HL-60 (cell line): ENCODE data around the gene GNLY.

Experiments
- DNase-seq, 2 experiments: peaks; one replicate each; pipeline ENCODE4 v3.0.0-alpha.2; 2010 to 2020; ENCODE audit warnings: low read depth in 1 of 2, low spot score in 1 of 2
- H3K27ac ChIP-seq: fragments of 250-450 bp; sonication (Bioruptor Pico); replicated peaks from 2 replicates; pipeline ENCODE4 v1.5.1; 2020; ENCODE audit warnings: mild to moderate bottlenecking, moderate library complexity
- H3K27me3 ChIP-seq: fragments of 250-450 bp; sonication (Bioruptor Pico); 2 replicates; pipeline ENCODE4 v1.5.1; 2021; ENCODE audit warnings: mild to moderate bottlenecking, moderate library complexity; ENCODE audit not compliant: insufficient read depth, poor library complexity, severe bottlenecking
- H3K4me3 ChIP-seq: replicated peaks from 2 replicates; pipeline ENCODE4 v1.5.1; 2011; ENCODE audit warnings: mild to moderate bottlenecking, control low read depth, low read length; ENCODE audit not compliant: insufficient read depth
- GABPA ChIP-seq: IDR thresholded peaks from 2 replicates; pipeline ENCODE4 v1.6.1; 2012; ENCODE audit warnings: low read depth
- POLR2AphosphoS5 ChIP-seq: IDR thresholded peaks from 2 replicates; pipeline ENCODE4 v1.6.1; 2012; ENCODE audit warnings: low read depth
- REST ChIP-seq: IDR thresholded peaks from 2 replicates; pipeline ENCODE4 v1.6.1; 2012; ENCODE audit warnings: low read depth; ENCODE audit not compliant: insufficient replicate concordance
- SPI1 ChIP-seq: IDR thresholded peaks from 2 replicates; pipeline ENCODE4 v1.6.1; 2012; ENCODE audit warnings: low read depth, mild to moderate bottlenecking, borderline replicate concordance
- TF ChIP-seq, protein P1 (sequence below): IDR thresholded peaks from one replicate; pipeline ENCODE4 v1.5.1; 2011; ENCODE audit warnings: low read length, control low read depth, inconsistent platforms; ENCODE audit not compliant: insufficient read depth

The GNLY gene

GRCh38 chr2:85647823-85648526, 46.2 kb upstream of the GNLY start:
- TF ChIP-seq, protein P1, sequence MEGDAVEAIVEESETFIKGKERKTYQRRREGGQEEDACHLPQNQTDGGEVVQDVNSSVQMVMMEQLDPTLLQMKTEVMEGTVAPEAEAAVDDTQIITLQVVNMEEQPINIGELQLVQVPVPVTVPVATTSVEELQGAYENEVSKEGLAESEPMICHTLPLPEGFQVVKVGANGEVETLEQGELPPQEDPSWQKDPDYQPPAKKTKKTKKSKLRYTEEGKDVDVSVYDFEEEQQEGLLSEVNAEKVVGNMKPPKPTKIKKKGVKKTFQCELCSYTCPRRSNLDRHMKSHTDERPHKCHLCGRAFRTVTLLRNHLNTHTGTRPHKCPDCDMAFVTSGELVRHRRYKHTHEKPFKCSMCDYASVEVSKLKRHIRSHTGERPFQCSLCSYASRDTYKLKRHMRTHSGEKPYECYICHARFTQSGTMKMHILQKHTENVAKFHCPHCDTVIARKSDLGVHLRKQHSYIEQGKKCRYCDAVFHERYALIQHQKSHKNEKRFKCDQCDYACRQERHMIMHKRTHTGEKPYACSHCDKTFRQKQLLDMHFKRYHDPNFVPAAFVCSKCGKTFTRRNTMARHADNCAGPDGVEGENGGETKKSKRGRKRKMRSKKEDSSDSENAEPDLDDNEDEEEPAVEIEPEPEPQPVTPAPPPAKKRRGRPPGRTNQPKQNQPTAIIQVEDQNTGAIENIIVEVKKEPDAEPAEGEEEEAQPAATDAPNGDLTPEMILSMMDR = no peak
- TF ChIP-seq SPI1 (peak; percentile 84), POLR2AphosphoS5 (0 out of 2 replicates have a peak, but pooled peaks have one; percentile 31)
- no peak overlapping the region for H3K4me3 ChIP-seq
- peak in 1 of 2 experiments; percentile 56 for DNase-seq
- H3K27me3 ChIP-seq = no peaks in the 10 kb centered on the region
- 0 out of 2 replicates have a peak overlapping the region, but pooled peaks have one; percentile 25 for H3K27ac ChIP-seq

DNA sequence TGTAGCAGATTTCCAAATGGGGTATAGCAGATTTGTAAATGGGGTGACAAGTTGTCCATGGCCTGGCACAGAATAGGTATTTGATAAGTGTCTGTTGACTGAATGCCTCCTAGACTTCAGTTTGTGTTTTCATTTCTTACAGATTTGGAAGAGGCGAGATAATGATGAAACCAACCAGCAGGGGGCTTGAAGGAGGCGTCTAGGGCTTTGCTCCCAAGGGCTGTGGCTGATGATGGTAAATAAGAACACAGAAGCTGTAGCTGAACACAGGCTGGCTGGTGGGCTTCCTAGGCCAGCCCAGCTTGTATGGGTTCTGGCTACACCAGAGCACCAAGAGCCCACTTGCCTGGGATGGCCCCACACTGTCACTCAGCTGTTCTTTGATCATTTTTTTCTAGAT, 45.5 kb upstream of the GNLY start:
- Histone ChIP-seq H3K27me3 (no peaks in the 10 kb centered on the region), H3K4me3 (no peak overlapping the region), H3K27ac (0 out of 2 replicates have a peak overlapping the region, but pooled peaks have one; percentile 25)
- no peak for TF ChIP-seq REST
- TF ChIP-seq GABPA = no peak
- TF ChIP-seq, protein P1 = no peak
- no peak for TF ChIP-seq SPI1
- TF ChIP-seq POLR2AphosphoS5 = no peak
- DNase-seq = peak in 1 of 2 experiments; percentile 25

GRCh38 chr2:85649201-85650190, 44.7 kb upstream of the GNLY start:
- no peak overlapping the region for H3K27ac ChIP-seq
- TF ChIP-seq POLR2AphosphoS5 (no peak), SPI1 (no peak), REST (no peak), GABPA (no peak)
- TF ChIP-seq, protein P1 = no peak
- DNase-seq = no peak
- H3K4me3 ChIP-seq = no peak overlapping the region
- no peaks in the 10 kb centered on the region for H3K27me3 ChIP-seq
